ENCODE measurements around the gene CACNA1C. TPM values are rescaled to one million over a fixed set of nuclear protein-coding genes. Genes with fewer than 3 reads are reported as not detected.

CACNA1C gene
- total and polyA plus RNA-seq, 2 donors (not counting 1 experiment from before 2014, with no cell fraction given): 0.01 to 0.02 TPM

GRCh38 chr12:2647186-2647585 is 594.4 kb downstream of the CACNA1C start:
- Histone ChIP-seq H3K27me3 (replicated peaks in 1 of 4; ENCODE audit: control extremely low read depth in 1 of 4, control insufficient read depth in 3 of 4, insufficient read depth in 4 of 4, low read length in 3 of 4) (peaks cover 0 to 12% (median 2%) of the 10 kb centered on the region in 4 experiments), H3K36me3 (replicated peaks in 1 of 2; ENCODE audit: control extremely low read depth in 1 of 2, control insufficient read depth in 1 of 2, extremely low read depth in 1 of 2, insufficient read depth in 2 of 2, low read length in 1 of 2) (no peaks in the 10 kb centered on the region), H3K4me2 (replicated peaks; ENCODE audit: low read depth, low read length, poor library complexity, severe bottlenecking) (no peak overlapping the region), H3K4me3 (ENCODE audit: control extremely low read depth in 1 of 5, extremely low read depth in 1 of 5, insufficient read depth in 1 of 5, low read depth in 2 of 5, low read length in 4 of 5) (no peak overlapping the region), H3K4me1 (ENCODE audit: control insufficient read depth in 2 of 2, insufficient read depth in 2 of 2, low read length in 2 of 2) (no peaks in the 10 kb centered on the region), H3K27ac (ENCODE audit: low read length in 2 of 2) (no peak overlapping the region), H3K79me2 (ENCODE audit: control insufficient read depth, insufficient read depth, low read length) (no peaks in the 10 kb centered on the region), H3K9me3 (ENCODE audit: control extremely low read depth in 1 of 3, control insufficient read depth in 2 of 3, insufficient read depth in 1 of 3, low read length in 2 of 3) (no peaks in the 10 kb centered on the region), H3K9ac (ENCODE audit: low read length) (no peak overlapping the region), H2AFZ (ENCODE audit: insufficient read depth, low read depth, low read length, poor library complexity, severe bottlenecking) (no peak overlapping the region), H4K20me1 (ENCODE audit: control insufficient read depth, insufficient read depth, low read length, poor library complexity, severe bottlenecking) (no peaks in the 10 kb centered on the region)
- ATAC-seq (ENCODE audit: low read depth) (no peak), DNase-seq (no peak)
- ChIA-PET POLR2A (no interaction called here), CTCF (no interaction called here)
- Mint-ChIP-seq H3K27ac (no peak overlapping the region), H3K4me1 (no peaks in the 10 kb centered on the region), H3K27me3 (peaks cover 56% of the 10 kb centered on the region), H3K4me3 (no peak overlapping the region), H3K9me3 (ENCODE audit: insufficient read depth) (no peaks in the 10 kb centered on the region)
- 77% methylated on average over 2 of the region's 7 CpGs for WGBS (ENCODE audit: insufficient coverage)
- intact Hi-C loops (cut with micrococcal nuclease): no loop called here
- no peak for TF ChIP-seq CTCF (IDR thresholded peaks at IDR 0.05)
- no peak for TF ChIP-seq EZH2 (IDR thresholded peaks at IDR 0.05; ENCODE audit: borderline replicate concordance, insufficient read depth, low read depth, low read length, poor library complexity, severe bottlenecking)

- no peak for ATAC-seq (ENCODE audit: low read depth)
- CTCF ChIA-PET: no interaction called here
- Histone ChIP-seq H3K79me2 (ENCODE audit: control insufficient read depth, insufficient read depth, low read length) (no peaks in the 10 kb centered on the region), H3K4me2 (replicated peaks; ENCODE audit: low read depth, low read length, poor library complexity, severe bottlenecking) (no peak overlapping the region), H3K36me3 (replicated peaks in 1 of 2; ENCODE audit: control extremely low read depth in 1 of 2, control insufficient read depth in 1 of 2, extremely low read depth in 1 of 2, insufficient read depth in 2 of 2, low read length in 1 of 2) (no peaks in the 10 kb centered on the region), H3K27me3 (replicated peaks in 1 of 4; ENCODE audit: control extremely low read depth in 1 of 4, control insufficient read depth in 3 of 4, insufficient read depth in 4 of 4, low read length in 3 of 4) (peaks cover 0 to 12% (median 2%) of the 10 kb centered on the region in 4 experiments), H2AFZ (ENCODE audit: insufficient read depth, low read depth, low read length, poor library complexity, severe bottlenecking) (no peak overlapping the region), H4K20me1 (ENCODE audit: control insufficient read depth, insufficient read depth, low read length, poor library complexity, severe bottlenecking) (no peaks in the 10 kb centered on the region), H3K4me1 (ENCODE audit: control insufficient read depth in 2 of 2, insufficient read depth in 2 of 2, low read length in 2 of 2) (no peaks in the 10 kb centered on the region), H3K9me3 (ENCODE audit: control extremely low read depth in 1 of 3, control insufficient read depth in 2 of 3, insufficient read depth in 1 of 3, low read length in 2 of 3) (no peaks in the 10 kb centered on the region), H3K27ac (ENCODE audit: low read length in 2 of 2) (no peak overlapping the region), H3K4me3 (ENCODE audit: control extremely low read depth in 1 of 5, extremely low read depth in 1 of 5, insufficient read depth in 1 of 5, low read depth in 2 of 5, low read length in 4 of 5) (no peak overlapping the region), H3K9ac (ENCODE audit: low read length) (no peak overlapping the region)
- no peak overlapping the region for H3K27ac Mint-ChIP-seq
- WGBS (ENCODE audit: insufficient coverage): 94% methylated on average over 3 of the region's 8 CpGs
- DNase-seq: no peak
- H3K27me3 Mint-ChIP-seq: peaks cover 47% of the 10 kb centered on the region
- intact Hi-C loops (cut with micrococcal nuclease): no loop called here
- H3K4me1 Mint-ChIP-seq: no peaks in the 10 kb centered on the region
- POLR2A ChIA-PET: no interaction called here
- H3K9me3 Mint-ChIP-seq (ENCODE audit: insufficient read depth): no peaks in the 10 kb centered on the region
- no peak overlapping the region for H3K4me3 Mint-ChIP-seq
- no peak for TF ChIP-seq CTCF (IDR thresholded peaks at IDR 0.05)
- TF ChIP-seq EZH2 (IDR thresholded peaks at IDR 0.05; ENCODE audit: borderline replicate concordance, insufficient read depth, low read depth, low read length, poor library complexity, severe bottlenecking): no peak
Measured at GRCh38 chr12:2648406-2648805, 595.6 kb downstream of the CACNA1C start.

All from B cell (primary cell).